IPS-18a (cell line): ENCODE measurements around the gene SMURF1.
A peak's percentile ranks its signal among the peaks of the same experiment; 100 is the strongest.

ENCODE experiments used
- H3K27ac ChIP-seq: one replicate; pipeline ENCODE4 v1.5.1; 2013; ENCODE audit warnings: low read length
- H3K27me3 ChIP-seq: one replicate; pipeline ENCODE4 v1.6.1; 2013; ENCODE audit warnings: mild to moderate bottlenecking, low read length; ENCODE audit not compliant: control insufficient read depth, insufficient read depth
- H3K36me3 ChIP-seq: one replicate; pipeline ENCODE4 v1.6.1; 2013; ENCODE audit warnings: low read depth, low read length; ENCODE audit not compliant: control insufficient read depth
- H3K4me1 ChIP-seq: one replicate; pipeline ENCODE4 v1.6.1; 2013; ENCODE audit warnings: low read depth, low read length; ENCODE audit not compliant: control insufficient read depth
- H3K4me3 ChIP-seq: one replicate; pipeline ENCODE4 v1.5.1; 2013; ENCODE audit warnings: low read length
- H3K9ac ChIP-seq: one replicate; pipeline ENCODE4 v1.6.1; 2013; ENCODE audit warnings: mild to moderate bottlenecking, low read length, moderate library complexity
- H3K9me3 ChIP-seq: one replicate; pipeline ENCODE4 v1.6.1; 2013; ENCODE audit warnings: low read depth, low read length; ENCODE audit not compliant: control insufficient read depth

Gene SMURF1

GRCh38 chr7:99143853-99144672, at the start of gene SMURF1:
Gene SMURF1, minus strand, starts transcription at chr7:99144108. Its CDS starts 328 bp downstream, at chr7:99143780.
- Histone ChIP-seq H3K9ac (peak within 1 kb of the TSS; percentile 66), H3K27ac (peak within 1 kb of the TSS; percentile 27), H3K4me1 (peaks cover 17% of the 10 kb centered on the region), H3K36me3 (no peaks in the 10 kb centered on the region), H3K4me3 (peak within 1 kb of the TSS; percentile 84), H3K27me3 (no peaks in the 10 kb centered on the region), H3K9me3 (no peaks in the 10 kb centered on the region)

GRCh38 chr7:99191869-99192596, 48.1 kb upstream of the SMURF1 start:
- Histone ChIP-seq H3K27me3 (no peaks in the 10 kb centered on the region), H3K4me1 (peaks cover 5% of the 10 kb centered on the region), H3K27ac (no peak overlapping the region), H3K36me3 (no peaks in the 10 kb centered on the region), H3K9ac (no peak overlapping the region), H3K9me3 (no peaks in the 10 kb centered on the region), H3K4me3 (no peak overlapping the region)

GRCh38 chr7:99190359-99191009, 46.6 kb upstream of the SMURF1 start:
- H3K4me1 ChIP-seq: no peaks in the 10 kb centered on the region
- no peak overlapping the region for H3K4me3 ChIP-seq
- H3K27ac ChIP-seq: no peak overlapping the region
- H3K36me3 ChIP-seq: no peaks in the 10 kb centered on the region
- H3K9me3 ChIP-seq: no peaks in the 10 kb centered on the region
- H3K9ac ChIP-seq: no peak overlapping the region
- no peaks in the 10 kb centered on the region for H3K27me3 ChIP-seq

- H3K4me3 ChIP-seq: no peak overlapping the region
- H3K9me3 ChIP-seq: no peaks in the 10 kb centered on the region
- H3K27me3 ChIP-seq: no peaks in the 10 kb centered on the region
- no peak overlapping the region for H3K27ac ChIP-seq
- H3K4me1 ChIP-seq: no peaks in the 10 kb centered on the region
- no peaks in the 10 kb centered on the region for H3K36me3 ChIP-seq
- H3K9ac ChIP-seq: no peak overlapping the region
Measured at GRCh38 chr7:99189222-99189621, 45.3 kb upstream of the SMURF1 start.

- Histone ChIP-seq H3K36me3 (no peaks in the 10 kb centered on the region), H3K27me3 (no peaks in the 10 kb centered on the region), H3K9me3 (no peaks in the 10 kb centered on the region), H3K9ac (no peak overlapping the region), H3K4me3 (no peak overlapping the region), H3K4me1 (no peaks in the 10 kb centered on the region), H3K27ac (no peak overlapping the region)
Measured at GRCh38 chr7:99188221-99188620, 44.3 kb upstream of the SMURF1 start.

- H3K4me3 ChIP-seq: no peak overlapping the region
- H3K9me3 ChIP-seq: no peaks in the 10 kb centered on the region
- no peak overlapping the region for H3K27ac ChIP-seq
- H3K4me1 ChIP-seq: no peaks in the 10 kb centered on the region
- H3K27me3 ChIP-seq: no peaks in the 10 kb centered on the region
- H3K9ac ChIP-seq: no peak overlapping the region
- H3K36me3 ChIP-seq: no peaks in the 10 kb centered on the region
Measured at GRCh38 chr7:99184532-99185218, 40.8 kb upstream of the SMURF1 start.

GRCh38 chr7:99180067-99180650, 36.3 kb upstream of the SMURF1 start:
- H3K4me1 ChIP-seq: no peaks in the 10 kb centered on the region
- H3K27me3 ChIP-seq: no peaks in the 10 kb centered on the region
- H3K36me3 ChIP-seq: no peaks in the 10 kb centered on the region
- no peak overlapping the region for H3K27ac ChIP-seq
- no peaks in the 10 kb centered on the region for H3K9me3 ChIP-seq
- H3K9ac ChIP-seq: no peak overlapping the region
- no peak overlapping the region for H3K4me3 ChIP-seq

GRCh38 chr7:99177165-99177564, 33.3 kb upstream of the SMURF1 start:
- no peaks in the 10 kb centered on the region for H3K27me3 ChIP-seq
- H3K4me3 ChIP-seq: no peak overlapping the region
- H3K36me3 ChIP-seq: no peaks in the 10 kb centered on the region
- no peak overlapping the region for H3K27ac ChIP-seq
- no peak overlapping the region for H3K9ac ChIP-seq
- no peaks in the 10 kb centered on the region for H3K4me1 ChIP-seq
- H3K9me3 ChIP-seq: no peaks in the 10 kb centered on the region

GRCh38 chr7:99173787-99174186, 29.9 kb upstream of the SMURF1 start:
- Histone ChIP-seq H3K4me1 (no peaks in the 10 kb centered on the region), H3K9ac (no peak overlapping the region), H3K27me3 (no peaks in the 10 kb centered on the region), H3K9me3 (no peaks in the 10 kb centered on the region), H3K4me3 (no peak overlapping the region), H3K36me3 (no peaks in the 10 kb centered on the region), H3K27ac (no peak overlapping the region)

- Histone ChIP-seq H3K27me3 (no peaks in the 10 kb centered on the region), H3K27ac (no peak overlapping the region), H3K9ac (no peak overlapping the region), H3K36me3 (no peaks in the 10 kb centered on the region), H3K9me3 (no peaks in the 10 kb centered on the region), H3K4me3 (no peak overlapping the region), H3K4me1 (no peaks in the 10 kb centered on the region)
Measured at GRCh38 chr7:99171731-99172130, 27.8 kb upstream of the SMURF1 start.

GRCh38 chr7:99170730-99171074, 26.8 kb upstream of the SMURF1 start:
- H3K27me3 ChIP-seq: no peaks in the 10 kb centered on the region
- H3K4me3 ChIP-seq: no peak overlapping the region
- no peak overlapping the region for H3K27ac ChIP-seq
- no peaks in the 10 kb centered on the region for H3K36me3 ChIP-seq
- H3K9me3 ChIP-seq: no peaks in the 10 kb centered on the region
- H3K9ac ChIP-seq: no peak overlapping the region
- H3K4me1 ChIP-seq: no peaks in the 10 kb centered on the region
